Neural progenitor cell (in vitro differentiated cells): ENCODE results near the gene IPPK. TPM values are rescaled to one million over a fixed set of nuclear protein-coding genes. Genes with fewer than 3 reads are reported as not detected.

ENCODE experiments used
- DNase-seq: peaks from one replicate; pipeline ENCODE4 v3.0.0-alpha.2; 2016; ENCODE audit warnings: low spot score
- H2AFZ ChIP-seq: fragments of 200-600 bp; sonication (generic); replicated peaks from 2 replicates; pipeline ENCODE4 v1.6.1; 2016; ENCODE audit warnings: antibody characterized with exemption
- H3F3A ChIP-seq: fragments of 200-600 bp; sonication (generic); 2 replicates; pipeline ENCODE4 v1.6.1; 2016; ENCODE audit warnings: antibody characterized with exemption, low read depth
- H3K27ac ChIP-seq: fragments of 200-600 bp; sonication (generic); 2 replicates; pipeline ENCODE4 v1.5.1; 2016; ENCODE audit warnings: mild to moderate bottlenecking
- H3K27me3 ChIP-seq: fragments of 200-600 bp; sonication (generic); 2 replicates; pipeline ENCODE4 v1.6.1; 2016; ENCODE audit warnings: mild to moderate bottlenecking, moderate library complexity
- H3K36me3 ChIP-seq: fragments of 200-600 bp; sonication (generic); 2 replicates; pipeline ENCODE4 v1.5.1; 2016
- H3K4me1 ChIP-seq: fragments of 200-600 bp; sonication (generic); 2 replicates; pipeline ENCODE4 v1.6.1; 2016; ENCODE audit warnings: mixed run types
- H3K4me2 ChIP-seq: fragments of 200-600 bp; sonication (generic); 2 replicates; pipeline ENCODE4 v1.6.1; 2016
- H3K4me3 ChIP-seq: fragments of 200-600 bp; sonication (generic); 2 replicates; pipeline ENCODE4 v1.5.1; 2016
- H3K79me2 ChIP-seq: fragments of 200-600 bp; sonication (generic); 2 replicates; pipeline ENCODE4 v1.6.1; 2016; ENCODE audit warnings: low read depth
- H3K9ac ChIP-seq: fragments of 200-600 bp; sonication (generic); 2 replicates; pipeline ENCODE4 v1.6.1; 2016
- H3K9me3 ChIP-seq: fragments of 200-600 bp; sonication (generic); 2 replicates; pipeline ENCODE4 v1.5.1; 2016; ENCODE audit warnings: low read depth
- H4K20me1 ChIP-seq: fragments of 200-600 bp; sonication (generic); 2 replicates; pipeline ENCODE4 v1.6.1; 2016; ENCODE audit warnings: low read depth
- H3K27ac Mint-ChIP-seq: 3 replicates; pipeline ENCODE4 v1.8.0; 2021; ENCODE audit warnings: mixed read lengths
- H3K27me3 Mint-ChIP-seq: 2 replicates; pipeline ENCODE4 v1.8.0; 2022; ENCODE audit warnings: low read depth, mild to moderate bottlenecking, inconsistent platforms, moderate library complexity, mixed read lengths; ENCODE audit not compliant: insufficient read depth
- H3K36me3 Mint-ChIP-seq: 3 replicates; pipeline ENCODE4 v1.8.0; 2021; ENCODE audit warnings: mixed read lengths
- H3K4me1 Mint-ChIP-seq: 3 replicates; pipeline ENCODE4 v1.8.0; 2021; ENCODE audit warnings: mixed read lengths
- H3K4me3 Mint-ChIP-seq: 3 replicates; pipeline ENCODE4 v1.8.0; 2021; ENCODE audit warnings: mild to moderate bottlenecking, moderate library complexity, mixed read lengths
- H3K9me3 Mint-ChIP-seq: 3 replicates; pipeline ENCODE4 v1.8.0; 2020; ENCODE audit warnings: mixed read lengths
- CTCF ChIP-seq: fragments of 200-600 bp; sonication (generic); IDR thresholded peaks from 2 replicates; pipeline ENCODE4 v1.5.1; 2017; ENCODE audit warnings: antibody characterized with exemption, mild to moderate bottlenecking
- EZH2 ChIP-seq: fragments of 200-600 bp; sonication (generic); IDR thresholded peaks from 2 replicates; pipeline ENCODE4 v1.6.1; 2017; ENCODE audit warnings: antibody characterized with exemption, mild to moderate bottlenecking, moderate library complexity
- EZH2phosphoT487 ChIP-seq: fragments of 200-600 bp; sonication (generic); IDR thresholded peaks from 2 replicates; pipeline ENCODE4 v1.6.1; 2017; ENCODE audit warnings: antibody characterized with exemption
- total RNA-seq: library from RNA; depleted of rRNA; stranded (reverse); fragments of >200 nt; gene quantifications from 2 replicates; pipeline ENCODE4 v1.2.3, GENCODE V29; 2015; ENCODE audit warnings: low replicate concordance

The IPPK gene
- total RNA-seq, 1 donor from 2014 or later: 16.8 TPM

- no peak overlapping the region for H3K27ac ChIP-seq
- H3K4me3 Mint-ChIP-seq: peak overlapping the region; percentile 52
- no peaks in the 10 kb centered on the region for H3K27me3 Mint-ChIP-seq
- no peaks in the 10 kb centered on the region for H3K9me3 ChIP-seq
- no peaks in the 10 kb centered on the region for H3K79me2 ChIP-seq
- no peak overlapping the region for H3K9ac ChIP-seq
- no peak overlapping the region for H3K4me3 ChIP-seq
- no peaks in the 10 kb centered on the region for H3F3A ChIP-seq
- TF ChIP-seq CTCF: no peak
- no peak for TF ChIP-seq EZH2phosphoT487
- no peak for TF ChIP-seq EZH2
- H3K4me2 ChIP-seq: no peak overlapping the region
- H2AFZ ChIP-seq: no peak overlapping the region
- H3K36me3 ChIP-seq: no peaks in the 10 kb centered on the region
- H3K27ac Mint-ChIP-seq: no peak overlapping the region
- no peaks in the 10 kb centered on the region for H3K4me1 ChIP-seq
- no peak for DNase-seq
- H4K20me1 ChIP-seq: peaks cover 9% of the 10 kb centered on the region
- H3K4me1 Mint-ChIP-seq: no peaks in the 10 kb centered on the region
- peaks cover 12% of the 10 kb centered on the region for H3K36me3 Mint-ChIP-seq
- no peaks in the 10 kb centered on the region for H3K9me3 Mint-ChIP-seq
- no peaks in the 10 kb centered on the region for H3K27me3 ChIP-seq
Observed at GRCh38 chr9:92714787-92715487, 45.0 kb upstream of the IPPK start.

GRCh38 chr9:92714016-92714415 is 44.1 kb upstream of the IPPK start:
- H3K36me3 ChIP-seq: no peaks in the 10 kb centered on the region

GRCh38 chr9:92713528-92713927 is 43.6 kb upstream of the IPPK start:
- no peak overlapping the region for H3K4me3 Mint-ChIP-seq
- peaks cover 13% of the 10 kb centered on the region for H3K36me3 Mint-ChIP-seq

More at GRCh38 chr9:92714016-92714415, 44.1 kb upstream of the IPPK start:
- peaks cover 9% of the 10 kb centered on the region for H4K20me1 ChIP-seq
- Mint-ChIP-seq H3K27me3 (no peaks in the 10 kb centered on the region), H3K36me3 (peaks cover 13% of the 10 kb centered on the region), H3K9me3 (no peaks in the 10 kb centered on the region), H3K4me1 (no peaks in the 10 kb centered on the region), H3K27ac (no peak overlapping the region), H3K4me3 (no peak overlapping the region)
- no peak overlapping the region for H3K4me2 ChIP-seq
- no peaks in the 10 kb centered on the region for H3K27me3 ChIP-seq
- no peak for DNase-seq
- H3F3A ChIP-seq: no peaks in the 10 kb centered on the region
- no peaks in the 10 kb centered on the region for H3K4me1 ChIP-seq
- H3K27ac ChIP-seq: no peak overlapping the region
- no peak for TF ChIP-seq CTCF
- no peak for TF ChIP-seq EZH2
- H3K4me3 ChIP-seq: no peak overlapping the region
- no peaks in the 10 kb centered on the region for H3K79me2 ChIP-seq
- H2AFZ ChIP-seq: no peak overlapping the region
- no peaks in the 10 kb centered on the region for H3K9me3 ChIP-seq
- no peak overlapping the region for H3K9ac ChIP-seq

More at GRCh38 chr9:92713528-92713927, 43.6 kb upstream of the IPPK start:
- H3K27ac ChIP-seq: no peak overlapping the region
- Mint-ChIP-seq H3K4me1 (no peaks in the 10 kb centered on the region), H3K27me3 (no peaks in the 10 kb centered on the region), H3K9me3 (no peaks in the 10 kb centered on the region), H3K27ac (no peak overlapping the region)
- no peak overlapping the region for H3K9ac ChIP-seq
- no peak for DNase-seq
- no peaks in the 10 kb centered on the region for H3K4me1 ChIP-seq
- no peaks in the 10 kb centered on the region for H3K9me3 ChIP-seq
- H3K36me3 ChIP-seq: no peaks in the 10 kb centered on the region
- no peaks in the 10 kb centered on the region for H3K27me3 ChIP-seq
- TF ChIP-seq EZH2: no peak
- TF ChIP-seq EZH2phosphoT487: no peak
- TF ChIP-seq CTCF: no peak
- H3F3A ChIP-seq: no peaks in the 10 kb centered on the region
- no peaks in the 10 kb centered on the region for H3K79me2 ChIP-seq
- H3K4me3 ChIP-seq: no peak overlapping the region
- peaks cover 9% of the 10 kb centered on the region for H4K20me1 ChIP-seq
- H2AFZ ChIP-seq: no peak overlapping the region
- no peak overlapping the region for H3K4me2 ChIP-seq
